Measurements from ENCODE around the gene CHST3. TPM values are rescaled to one million over a fixed set of nuclear protein-coding genes. Genes with fewer than 3 reads are reported as not detected.

The CHST3 gene
- total RNA-seq, 1 experiment from 2014 or later = 57.0 TPM

- no peak for DNase-seq (ENCODE audit: low spot score)
Observed at GRCh38 chr10:72056932-72057751, 92.9 kb downstream of the CHST3 start.

GRCh38 chr10:72058347-72058898, 94.2 kb downstream of the CHST3 start:
- no peak for DNase-seq (ENCODE audit: low spot score)

GRCh38 chr10:72058989-72059842, 95.0 kb downstream of the CHST3 start:
- DNase-seq (ENCODE audit: low spot score) = no peak

- DNase-seq (ENCODE audit: low spot score) = no peak
Observed at GRCh38 chr10:72059843-72060822, 95.9 kb downstream of the CHST3 start.

GRCh38 chr10:72061491-72061890, 97.3 kb downstream of the CHST3 start:
- no peak for DNase-seq (ENCODE audit: low spot score)

GRCh38 chr10:72061930-72062329, 97.7 kb downstream of the CHST3 start:
- no peak for DNase-seq (ENCODE audit: low spot score)

GRCh38 chr10:72062382-72062781, 98.2 kb downstream of the CHST3 start:
- DNase-seq (ENCODE audit: low spot score) = no peak

Other genes starting within 250 kb of the CHST3 start
- not detected in 2 replicates for gene C10orf105, start 244.6 kb upstream of the CHST3 start, total RNA-seq (2014; rRNA removed; shearing (Covaris generic))
- 4.9 and 14.4 TPM in 2 replicates for gene VSIR, start 190.9 kb upstream of the CHST3 start, total RNA-seq (2014; rRNA removed; shearing (Covaris generic))
- 495 and 497 TPM in 2 replicates for gene PSAP, start 113.1 kb upstream of the CHST3 start, total RNA-seq (2014; rRNA removed; shearing (Covaris generic))
- 0.02 and 0.53 TPM in 2 replicates for gene SPOCK2, start 124.2 kb downstream of the CHST3 start, total RNA-seq (2014; rRNA removed; shearing (Covaris generic))

Data from A172 (cell line).